RWPE1 (cell line): ENCODE measurements around the gene ARPC4.
A peak's percentile ranks its signal among the peaks of the same experiment; 100 is the strongest.
"Not testable (repeated sequence)": the region's sequence is repeated elsewhere in the genome, so short reads cannot be mapped to it uniquely, and the experiment has no call there.

ENCODE experiments used
- CTCF ChIA-PET: fragments of 350-600 bp; sonication (Branson Sonifier 250); formaldehyde crosslinking; extraction: SDS; loops from one replicate; lab custom pipeline; 2021; lab: Yijun Ruan, JAX
- POLR2A ChIA-PET: fragments of 400-600 bp; formaldehyde crosslinking; extraction: SDS; loops from one replicate; lab custom pipeline; 2020; ENCODE audit warnings: antibody characterized with exemption; ENCODE audit not compliant: low non-redundant PET; lab: Yijun Ruan, JAX
- DNase-seq: peaks from one replicate; pipeline ENCODE4 v3.0.0; 2012; ENCODE audit warnings: low spot score
- H3K27ac ChIP-seq: fragments of 450-650 bp; 2 replicates; pipeline ENCODE4 v1.5.1; 2017
- TF ChIP-seq, protein P1 (sequence below): fragments of 450-650 bp; conservative IDR thresholded peaks from 2 replicates; pipeline ENCODE4 v1.5.1; 2017; ENCODE audit warnings: low read depth, mild to moderate bottlenecking

ARPC4 gene

DNA sequence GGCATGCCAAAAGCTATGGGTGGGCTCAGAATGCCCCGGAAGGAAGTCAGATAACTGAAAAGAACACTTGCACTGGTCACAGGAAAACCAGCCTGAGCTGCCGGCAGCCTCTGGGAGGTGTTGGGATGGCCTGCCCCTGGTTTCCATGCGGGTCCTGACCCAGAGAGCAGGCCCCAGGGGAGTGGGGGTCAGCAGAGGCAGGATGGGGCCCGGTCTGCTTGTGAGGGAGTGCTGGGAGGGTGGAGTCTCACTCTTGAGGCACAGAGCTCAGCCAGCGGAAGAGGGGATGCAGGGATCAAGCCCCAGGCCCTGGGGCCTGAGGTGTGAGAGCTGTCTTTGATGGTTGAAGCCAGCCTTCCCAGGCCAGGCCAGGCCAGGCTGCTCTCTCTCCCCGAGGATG lies 53.3 kb downstream of the ARPC4 start:
- TF ChIP-seq, protein P1, sequence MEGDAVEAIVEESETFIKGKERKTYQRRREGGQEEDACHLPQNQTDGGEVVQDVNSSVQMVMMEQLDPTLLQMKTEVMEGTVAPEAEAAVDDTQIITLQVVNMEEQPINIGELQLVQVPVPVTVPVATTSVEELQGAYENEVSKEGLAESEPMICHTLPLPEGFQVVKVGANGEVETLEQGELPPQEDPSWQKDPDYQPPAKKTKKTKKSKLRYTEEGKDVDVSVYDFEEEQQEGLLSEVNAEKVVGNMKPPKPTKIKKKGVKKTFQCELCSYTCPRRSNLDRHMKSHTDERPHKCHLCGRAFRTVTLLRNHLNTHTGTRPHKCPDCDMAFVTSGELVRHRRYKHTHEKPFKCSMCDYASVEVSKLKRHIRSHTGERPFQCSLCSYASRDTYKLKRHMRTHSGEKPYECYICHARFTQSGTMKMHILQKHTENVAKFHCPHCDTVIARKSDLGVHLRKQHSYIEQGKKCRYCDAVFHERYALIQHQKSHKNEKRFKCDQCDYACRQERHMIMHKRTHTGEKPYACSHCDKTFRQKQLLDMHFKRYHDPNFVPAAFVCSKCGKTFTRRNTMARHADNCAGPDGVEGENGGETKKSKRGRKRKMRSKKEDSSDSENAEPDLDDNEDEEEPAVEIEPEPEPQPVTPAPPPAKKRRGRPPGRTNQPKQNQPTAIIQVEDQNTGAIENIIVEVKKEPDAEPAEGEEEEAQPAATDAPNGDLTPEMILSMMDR: no peak
- CTCF ChIA-PET: no interaction called here
- no peak for DNase-seq
- no peak overlapping the region for H3K27ac ChIP-seq
- POLR2A ChIA-PET: interaction anchor here (0.7 kb wide), 1 partner anchor 305 kb away, joined by 3 read pairs; no protein-coding TSS in a partner anchor

DNA sequence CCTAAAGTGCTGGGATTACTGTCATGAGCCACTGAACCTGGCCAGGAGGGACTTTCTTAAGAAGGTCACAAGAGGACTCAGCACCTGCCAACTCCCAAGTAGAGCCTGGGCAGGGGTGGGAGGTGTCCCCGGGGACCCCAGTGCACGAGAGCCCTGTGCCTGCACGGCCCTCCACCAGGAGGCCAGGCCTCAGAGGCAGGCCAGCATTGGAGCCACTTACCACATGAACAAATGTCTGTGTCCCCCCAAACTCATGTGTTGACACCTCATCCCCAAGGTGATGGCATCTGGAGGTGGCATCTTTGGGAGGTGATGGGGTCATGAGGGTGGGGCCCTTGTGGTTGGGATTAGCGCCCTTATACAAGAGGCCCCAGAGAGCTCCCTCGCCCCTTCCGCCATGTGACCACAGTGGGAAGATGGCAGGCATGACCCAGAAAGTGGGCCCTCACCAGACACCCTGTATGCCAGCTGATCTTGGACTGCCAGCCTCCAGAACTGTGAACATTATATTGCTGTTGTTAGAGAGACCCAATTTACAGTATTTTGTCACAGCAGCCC lies 54.1 kb downstream of the ARPC4 start:
- TF ChIP-seq, protein P1: no peak
- ChIA-PET CTCF (interaction anchor here (0.5 kb wide), 1 partner anchor 497 kb away, joined by 4 read pairs; no protein-coding TSS in a partner anchor), POLR2A (interaction anchor here (0.7 kb wide), 1 partner anchor 304 kb away, joined by 3 read pairs; no protein-coding TSS in a partner anchor)
- no peak overlapping the region for H3K27ac ChIP-seq
- DNase-seq: no peak

DNA sequence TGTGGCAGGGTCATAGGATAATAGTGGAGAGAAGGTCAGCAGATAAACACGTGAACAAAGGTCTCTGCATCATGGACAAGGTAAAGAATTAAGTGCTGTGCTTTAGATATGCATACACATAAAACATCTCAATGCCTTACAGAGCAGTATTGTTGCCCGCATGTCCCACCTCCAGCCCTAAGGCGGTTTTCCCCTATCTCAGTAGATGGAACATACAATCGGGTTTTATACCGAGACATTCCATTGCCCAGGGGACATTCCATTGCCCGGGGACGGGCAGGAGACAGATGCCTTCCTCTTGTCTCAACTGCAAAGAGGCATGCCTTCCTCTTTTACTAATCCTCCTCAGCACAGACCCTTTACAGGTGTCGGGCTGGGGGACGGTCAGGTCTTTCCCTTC lies 55.0 kb downstream of the ARPC4 start:
- CTCF ChIA-PET: interaction anchor here (0.7 kb wide), 1 partner anchor 86 kb away, joined by 4 read pairs; the partner anchor contains the start of gene CRELD1
- H3K27ac ChIP-seq, DNase-seq, POLR2A ChIA-PET: not testable (repeated sequence)

DNA sequence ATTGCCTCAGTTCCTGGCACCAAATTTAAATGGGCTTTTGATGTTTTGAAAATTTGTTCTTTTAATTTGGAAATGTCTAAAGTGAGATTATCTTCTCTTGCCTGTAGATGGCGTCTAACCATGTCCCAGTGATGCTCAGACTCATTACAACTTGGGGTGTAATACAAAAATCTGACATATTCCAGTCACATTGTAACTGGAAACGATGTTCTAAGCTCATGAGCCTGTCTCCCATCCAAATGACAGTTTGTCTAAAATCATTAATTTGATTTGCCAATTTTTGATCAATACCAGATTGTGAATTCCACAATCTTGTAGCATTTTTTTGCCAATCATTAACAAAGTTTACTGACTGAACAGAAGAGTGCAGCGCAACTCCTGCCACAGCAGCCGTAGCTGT lies 56.0 kb downstream of the ARPC4 start:
- DNase-seq, H3K27ac ChIP-seq, POLR2A ChIA-PET: not testable (repeated sequence)
- CTCF ChIA-PET: interaction anchor here (0.7 to 0.8 kb wide), 3 partner anchors 65 to 85 kb away, joined by 3 to 4 read pairs (median 3); partner anchors contain the start of gene CRELD1
- TF ChIP-seq, protein P1: peak; percentile 78

DNA sequence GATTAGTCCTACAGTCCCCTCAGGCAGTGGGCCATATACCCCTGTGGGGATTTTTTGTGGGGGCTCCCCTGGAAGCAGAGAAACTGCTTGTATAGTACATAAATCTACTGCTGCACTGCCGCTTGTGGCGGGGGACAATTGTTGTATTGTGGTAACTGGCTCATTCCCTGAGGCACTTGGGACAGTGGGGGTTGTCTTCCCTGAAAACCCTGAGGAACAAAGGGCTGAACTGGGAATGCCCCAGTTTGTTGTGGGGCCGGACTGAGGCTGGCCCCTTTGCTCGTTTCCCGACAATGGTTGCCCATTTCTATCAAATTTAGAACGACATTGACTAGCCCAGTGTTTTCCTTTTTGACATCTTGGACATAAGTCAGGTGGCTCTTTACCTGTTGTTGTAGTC lies 58.5 kb downstream of the ARPC4 start:
- POLR2A ChIA-PET, CTCF ChIA-PET, DNase-seq: not testable (repeated sequence)
- peak overlapping the region; percentile 54 for H3K27ac ChIP-seq

DNA sequence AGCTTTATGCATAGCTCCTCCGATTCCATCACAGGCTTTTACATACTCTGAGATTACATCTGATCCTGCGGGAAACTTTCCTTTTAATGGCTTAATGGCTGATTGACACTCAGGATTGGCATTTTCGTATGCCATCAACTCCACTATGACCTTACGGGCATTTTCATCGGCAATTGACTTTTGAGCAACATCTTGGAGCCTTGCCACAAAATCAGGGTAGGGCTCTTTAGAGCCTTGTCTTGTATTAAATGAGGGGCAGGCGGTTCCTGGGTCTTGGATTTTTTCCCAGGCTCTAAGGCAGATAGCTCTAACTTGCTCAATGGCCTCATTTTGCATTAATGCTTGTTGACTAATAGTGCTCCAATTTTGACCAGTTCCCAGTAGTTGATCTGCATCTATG lies 59.0 kb downstream of the ARPC4 start:
- DNase-seq, POLR2A ChIA-PET, H3K27ac ChIP-seq: not testable (repeated sequence)
- CTCF ChIA-PET: interaction anchor here (0.6 kb wide), 1 partner anchor 58 kb away, joined by 5 read pairs; no protein-coding TSS in a partner anchor

DNA sequence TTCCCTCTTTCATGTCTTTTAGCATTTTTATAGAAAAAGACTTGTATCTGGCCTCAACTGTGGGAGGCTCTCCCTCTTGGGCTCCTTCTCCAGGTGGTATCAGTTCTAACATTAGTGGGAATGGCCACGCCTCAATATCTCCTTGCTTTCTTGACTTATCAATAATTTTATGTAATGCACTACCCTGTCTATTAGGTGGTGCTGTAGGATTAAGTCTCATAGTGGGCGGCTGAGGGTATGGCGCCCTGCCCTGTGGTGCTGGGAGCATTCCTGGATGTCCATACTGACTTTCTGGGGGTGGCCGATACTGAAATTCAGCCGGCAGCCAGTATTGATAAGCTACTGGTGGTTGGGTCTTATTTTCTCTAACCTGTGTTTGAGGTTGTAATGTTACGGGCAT lies 59.6 kb downstream of the ARPC4 start:
- no peak for DNase-seq
- no peak overlapping the region for H3K27ac ChIP-seq
- ChIA-PET POLR2A (no interaction called here), CTCF (no interaction called here)
- TF ChIP-seq, protein P1: no peak

DNA sequence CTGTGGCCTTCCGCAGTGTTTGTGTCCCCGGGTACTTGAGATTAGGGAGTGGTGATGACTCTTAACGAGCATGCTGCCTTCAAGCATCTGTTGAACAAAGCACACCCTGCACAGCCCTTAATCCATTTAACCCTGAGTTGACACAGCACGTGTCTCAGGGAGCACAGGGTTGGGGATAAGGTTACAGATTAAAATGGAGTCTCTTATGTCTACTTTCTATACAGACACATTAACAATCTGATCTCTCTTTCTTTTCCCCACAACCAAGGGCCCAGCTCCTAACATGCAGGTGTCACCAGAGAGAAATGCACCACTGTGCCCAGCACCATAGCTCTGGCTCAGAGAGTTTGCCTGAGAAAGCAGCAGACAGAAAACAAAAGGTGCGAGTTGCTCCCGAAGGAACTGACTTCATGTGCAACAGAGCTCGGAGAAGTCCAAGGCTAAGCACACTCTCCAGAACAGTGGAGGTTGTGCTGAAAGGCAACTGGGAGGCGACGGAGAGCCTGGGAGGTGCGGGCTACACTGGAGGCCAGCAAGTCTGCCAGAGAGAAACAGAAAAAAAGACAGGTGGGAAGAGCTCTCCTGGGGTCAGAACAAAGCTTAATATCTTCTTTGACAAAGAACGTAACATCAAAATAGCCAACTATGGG lies 61.5 kb downstream of the ARPC4 start:
- H3K27ac ChIP-seq, POLR2A ChIA-PET, DNase-seq, CTCF ChIA-PET: not testable (repeated sequence)
